Endothelial cell (in vitro differentiated cells): Measurements from ENCODE around the gene RAB13. TPM values are rescaled to one million over a fixed set of nuclear protein-coding genes. Genes with fewer than 3 reads are reported as not detected.

Experiments used
- DNase-seq: peaks from one replicate; pipeline ENCODE4 v3.0.0; 2021; ENCODE audit warnings: low spot score
- H3K27ac Mint-ChIP-seq: one replicate; pipeline ENCODE4 v1.8.0; 2021; ENCODE audit warnings: mixed read lengths, inconsistent platforms; ENCODE audit not compliant: unreplicated experiment
- H3K27me3 Mint-ChIP-seq: one replicate; pipeline ENCODE4 v1.8.0; 2021; ENCODE audit warnings: mild to moderate bottlenecking, moderate library complexity, mixed read lengths, inconsistent platforms; ENCODE audit not compliant: unreplicated experiment
- H3K36me3 Mint-ChIP-seq: one replicate; pipeline ENCODE4 v1.8.0; 2021; ENCODE audit warnings: mild to moderate bottlenecking, low read depth, mixed read lengths, inconsistent platforms; ENCODE audit not compliant: unreplicated experiment
- H3K4me1 Mint-ChIP-seq: one replicate; pipeline ENCODE4 v1.8.0; 2021; ENCODE audit warnings: mild to moderate bottlenecking, mixed read lengths, inconsistent platforms; ENCODE audit not compliant: unreplicated experiment
- H3K4me3 Mint-ChIP-seq: one replicate; pipeline ENCODE4 v1.8.0; 2021; ENCODE audit warnings: mild to moderate bottlenecking, mixed read lengths, inconsistent platforms; ENCODE audit not compliant: unreplicated experiment
- H3K9me3 Mint-ChIP-seq: one replicate; pipeline ENCODE4 v1.8.0; 2021; ENCODE audit warnings: mixed read lengths, inconsistent platforms; ENCODE audit not compliant: unreplicated experiment
- CTCF ChIP-seq: fragments of 200-600 bp; sonication (generic); IDR thresholded peaks from one replicate; pipeline ENCODE4 v1.5.0; 2021; ENCODE audit warnings: antibody characterized with exemption; ENCODE audit not compliant: unreplicated experiment
- total RNA-seq: library from RNA; stranded (reverse); fragmentation: NEBNext Ultra II Directional; extraction: Animal tissue kit (Norgen Biotek cat#: 25700); gene quantifications from one replicate; pipeline ENCODE4 v1.2.1, GENCODE V29; 2021; ENCODE audit not compliant: unreplicated experiment

RAB13 gene
- total RNA-seq, 1 donor from 2014 or later: 419 TPM

GRCh38 chr1:153968972-153969371, 17.2 kb downstream of the RAB13 start:
- peaks cover 58% of the 10 kb centered on the region for H3K4me1 Mint-ChIP-seq
- no peaks in the 10 kb centered on the region for H3K9me3 Mint-ChIP-seq
- H3K27me3 Mint-ChIP-seq: peaks cover 9% of the 10 kb centered on the region
- peak overlapping the region; percentile 72 for H3K27ac Mint-ChIP-seq
- no peak for TF ChIP-seq CTCF
- peak overlapping the region; percentile 90 for H3K4me3 Mint-ChIP-seq
- peaks cover 10% of the 10 kb centered on the region for H3K36me3 Mint-ChIP-seq
- DNase-seq: no peak

- H3K27ac Mint-ChIP-seq: peak overlapping the region; percentile 76
- H3K9me3 Mint-ChIP-seq: no peaks in the 10 kb centered on the region
- DNase-seq: peak; percentile 31
- peaks cover 13% of the 10 kb centered on the region for H3K27me3 Mint-ChIP-seq
- H3K36me3 Mint-ChIP-seq: peaks cover 9% of the 10 kb centered on the region
- peaks cover 57% of the 10 kb centered on the region for H3K4me1 Mint-ChIP-seq
- no peak for TF ChIP-seq CTCF
- peak overlapping the region; percentile 90 for H3K4me3 Mint-ChIP-seq
Observed at GRCh38 chr1:153968408-153968807, 17.7 kb downstream of the RAB13 start.

- Mint-ChIP-seq H3K9me3 (no peaks in the 10 kb centered on the region), H3K4me3 (peak overlapping the region; percentile 90), H3K27me3 (peaks cover 14% of the 10 kb centered on the region), H3K27ac (peak overlapping the region; percentile 76), H3K4me1 (peaks cover 53% of the 10 kb centered on the region), H3K36me3 (peaks cover 9% of the 10 kb centered on the region)
- no peak for TF ChIP-seq CTCF
- no peak for DNase-seq
Observed at GRCh38 chr1:153968000-153968363, 18.2 kb downstream of the RAB13 start.

- Mint-ChIP-seq H3K4me1 (peaks cover 50% of the 10 kb centered on the region), H3K9me3 (no peaks in the 10 kb centered on the region), H3K4me3 (peak within 1 kb of the TSS; percentile 90), H3K27ac (peak within 1 kb of the TSS; percentile 76), H3K27me3 (peaks cover 12% of the 10 kb centered on the region), H3K36me3 (peaks cover 4% of the 10 kb centered on the region)
- peak; percentile 85 for DNase-seq
- no peak for TF ChIP-seq CTCF
Observed at GRCh38 chr1:153967107-153967999, 18.8 kb downstream of the RAB13 start, which contains the start of gene CREB3L4. TSS of gene CREB3L4 (plus strand) at chr1:153967902. CDS start at chr1:153968526, 624 bp downstream.

GRCh38 chr1:153963850-153964331, 22.2 kb downstream of the RAB13 start:
- Mint-ChIP-seq H3K36me3 (peaks cover 15% of the 10 kb centered on the region), H3K9me3 (no peaks in the 10 kb centered on the region), H3K27me3 (peaks cover 17% of the 10 kb centered on the region), H3K4me3 (peak overlapping the region; percentile 96), H3K4me1 (peaks cover 66% of the 10 kb centered on the region), H3K27ac (peak overlapping the region; percentile 100)
- DNase-seq: peak; percentile 57
- TF ChIP-seq CTCF: no peak
